Measurements from ENCODE around the gene RSPH1. TPM values are rescaled to one million over a fixed set of nuclear protein-coding genes. Genes with fewer than 3 reads are reported as not detected.

Gene RSPH1
- total and polyA plus RNA-seq, 2 of the 4 experiments (the other 2 are of a cell fraction), result not detected

DNA sequence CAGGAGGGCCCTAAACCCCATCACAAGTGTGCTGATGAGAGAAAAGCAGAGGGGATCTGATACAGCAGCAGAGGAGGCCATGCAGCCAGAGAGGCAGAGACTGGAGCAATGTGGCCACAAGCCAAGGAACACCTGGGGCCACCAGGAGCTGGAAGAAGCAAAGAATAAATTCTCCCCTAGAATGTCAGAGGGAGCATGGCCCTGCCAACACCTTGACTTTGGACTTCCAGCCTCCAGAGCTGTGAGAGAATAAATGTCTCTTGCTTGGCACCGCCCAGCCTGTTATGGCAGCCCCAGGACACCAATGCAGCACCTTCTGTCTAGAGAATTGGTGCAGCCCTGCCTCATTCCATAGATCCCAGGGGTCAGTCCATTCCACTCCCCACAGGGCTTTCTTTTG lies 67.0 kb downstream of the RSPH1 start:
- no peaks in the 10 kb centered on the region for H3K9me1 ChIP-seq (ENCODE audit: insufficient read depth, low read length)
- no peak overlapping the region for H2AFZ ChIP-seq (replicated peaks; ENCODE audit: low read length, poor library complexity)
- H4K20me1 ChIP-seq (ENCODE audit: insufficient read depth, low read length), result no peaks in the 10 kb centered on the region
- no peak overlapping the region for H3K56ac ChIP-seq (ENCODE audit: extremely low read depth, insufficient read depth, low read length)
- H2AK9ac ChIP-seq (replicated peaks; ENCODE audit: low read depth, low read length, poor library complexity), result no peak overlapping the region
- intact Hi-C loops (cut with micrococcal nuclease) (no loop called here), in situ Hi-C loops (cut with MboI; ENCODE audit: low sequenced_read_pairs) (no loop called here), dilution Hi-C loops (cut with HindIII; ENCODE audit: low sequenced_read_pairs, unreplicated experiment) (no loop called here)
- no peak overlapping the region for H4K91ac ChIP-seq (ENCODE audit: insufficient read depth, low read depth, low read length)
- ChIA-PET POLR2A (ENCODE audit: unreplicated experiment) (no interaction called here), CTCF (no interaction called here)
- no peak overlapping the region for H4K5ac ChIP-seq (ENCODE audit: low read depth, low read length)
- no peak overlapping the region for H3K23ac ChIP-seq (ENCODE audit: low read depth, low read length)
- H3K36me3 ChIP-seq (ENCODE audit: control insufficient read depth, insufficient read depth, low read length), result no peaks in the 10 kb centered on the region
- H2BK5ac ChIP-seq (ENCODE audit: low read depth, low read length, poor library complexity, severe bottlenecking), result no peak overlapping the region
- WGBS, 2 experiments (ENCODE audit: extremely low coverage in 2 of 2, insufficient read length in 1 of 2), result 86% methylated on average over 1 of the region's 1 CpG; no CpG with 5 or more reads in 1 of the 2 experiments
- H3K4ac ChIP-seq (ENCODE audit: low read depth, low read length), result no peak overlapping the region
- no peak overlapping the region for H2BK120ac ChIP-seq (ENCODE audit: low read depth, low read length)
- no peak overlapping the region for H3K4me3 ChIP-seq (ENCODE audit: insufficient read depth, low read depth, low read length)
- H3K14ac ChIP-seq (replicated peaks; ENCODE audit: low read depth, low read length), result no peak overlapping the region
- no peak overlapping the region for H3K27ac ChIP-seq (ENCODE audit: insufficient read depth, low read length)
- no peak overlapping the region for H3K4me2 ChIP-seq (ENCODE audit: low read depth, low read length)
- no peak overlapping the region for H2BK20ac ChIP-seq (ENCODE audit: low read depth, low read length)
- peaks cover 6% of the 10 kb centered on the region for H3K27me3 ChIP-seq (ENCODE audit: control insufficient read depth, insufficient read depth, low read length)
- H4K8ac ChIP-seq (ENCODE audit: low read depth in 2 of 2, low read length in 2 of 2), result no peak overlapping the region
- no peaks in the 10 kb centered on the region for H3K4me1 ChIP-seq (ENCODE audit: control insufficient read depth, insufficient read depth, low read length)
- DNase-seq (no peak), ATAC-seq (ENCODE audit: low read depth) (no peak)
- H3K18ac ChIP-seq (ENCODE audit: low read depth, low read length), result no peak overlapping the region
- no TSS peak for BruUV-seq (replicated peaks)
- no peak overlapping the region for H2BK15ac ChIP-seq (ENCODE audit: low read depth, low read length)
- H3K9me3 ChIP-seq (ENCODE audit: control insufficient read depth, insufficient read depth, low read length), result no peaks in the 10 kb centered on the region; the same call in 1 of the 2 replicates
- TF ChIP-seq, protein P1, sequence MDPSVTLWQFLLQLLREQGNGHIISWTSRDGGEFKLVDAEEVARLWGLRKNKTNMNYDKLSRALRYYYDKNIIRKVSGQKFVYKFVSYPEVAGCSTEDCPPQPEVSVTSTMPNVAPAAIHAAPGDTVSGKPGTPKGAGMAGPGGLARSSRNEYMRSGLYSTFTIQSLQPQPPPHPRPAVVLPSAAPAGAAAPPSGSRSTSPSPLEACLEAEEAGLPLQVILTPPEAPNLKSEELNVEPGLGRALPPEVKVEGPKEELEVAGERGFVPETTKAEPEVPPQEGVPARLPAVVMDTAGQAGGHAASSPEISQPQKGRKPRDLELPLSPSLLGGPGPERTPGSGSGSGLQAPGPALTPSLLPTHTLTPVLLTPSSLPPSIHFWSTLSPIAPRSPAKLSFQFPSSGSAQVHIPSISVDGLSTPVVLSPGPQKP (IDR thresholded peaks at IDR 0.05; ENCODE audit: borderline replicate concordance, low read depth, low read length), result no peak
- TF ChIP-seq NFE2L2 (IDR thresholded peaks at IDR 0.05; ENCODE audit: low read depth, low read length), result no peak
- TF ChIP-seq BHLHE40 (IDR thresholded peaks at IDR 0.05; ENCODE audit: low read depth, low read length), result no peak
- TF ChIP-seq RFX5 (IDR thresholded peaks at IDR 0.05; ENCODE audit: low read depth, low read length), result no peak
- no peak for TF ChIP-seq CHD1 (IDR thresholded peaks at IDR 0.05; ENCODE audit: low read depth, low read length)
- no peak for TF ChIP-seq MAZ (IDR thresholded peaks at IDR 0.05; ENCODE audit: borderline replicate concordance, low read depth, low read length)
- TF ChIP-seq CEBPB (IDR thresholded peaks at IDR 0.05; ENCODE audit: low read depth, low read length), result no peak
- TF ChIP-seq, protein P2, sequence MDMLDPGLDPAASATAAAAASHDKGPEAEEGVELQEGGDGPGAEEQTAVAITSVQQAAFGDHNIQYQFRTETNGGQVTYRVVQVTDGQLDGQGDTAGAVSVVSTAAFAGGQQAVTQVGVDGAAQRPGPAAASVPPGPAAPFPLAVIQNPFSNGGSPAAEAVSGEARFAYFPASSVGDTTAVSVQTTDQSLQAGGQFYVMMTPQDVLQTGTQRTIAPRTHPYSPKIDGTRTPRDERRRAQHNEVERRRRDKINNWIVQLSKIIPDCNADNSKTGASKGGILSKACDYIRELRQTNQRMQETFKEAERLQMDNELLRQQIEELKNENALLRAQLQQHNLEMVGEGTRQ (IDR thresholded peaks at IDR 0.05; ENCODE audit: low read depth, low read length), result no peak
- TF ChIP-seq RCOR1 (IDR thresholded peaks at IDR 0.05; ENCODE audit: insufficient replicate concordance, low read length), result no peak
- TF ChIP-seq MXI1 (IDR thresholded peaks at IDR 0.05; ENCODE audit: borderline replicate concordance, low read depth, low read length), result no peak
- TF ChIP-seq FOS (IDR thresholded peaks at IDR 0.05; ENCODE audit: low read depth, low read length), result no peak
- no peak for TF ChIP-seq POLR2A (IDR thresholded peaks at IDR 0.05; ENCODE audit: low read depth, low read length)
- no peaks in the 10 kb centered on the region for H3K79me1 ChIP-seq (ENCODE audit: low read depth in 1 of 2, low read length in 2 of 2)
- no peak overlapping the region for H3K9ac ChIP-seq (ENCODE audit: low read depth, low read length)
- no peak overlapping the region for H2AK5ac ChIP-seq (ENCODE audit: low read depth, low read length)

Data from IMR-90 (cell line).